Chondrocyte (in vitro differentiated cells): ENCODE results near the gene CCDC3. TPM values are rescaled to one million over a fixed set of nuclear protein-coding genes. Genes with fewer than 3 reads are reported as not detected.

ENCODE experiments used
- DNase-seq: peaks from one replicate; pipeline ENCODE4 v3.0.0; 2021; ENCODE audit warnings: mixed read lengths, low spot score
- H3K27ac Mint-ChIP-seq: one replicate; pipeline ENCODE4 v1.8.0; 2021; ENCODE audit warnings: mild to moderate bottlenecking, moderate library complexity, mixed read lengths; ENCODE audit not compliant: unreplicated experiment
- H3K27me3 Mint-ChIP-seq: 2 replicates; pipeline ENCODE4 v1.8.0; 2021; ENCODE audit warnings: low read depth, mixed read lengths
- H3K36me3 Mint-ChIP-seq: 2 replicates; pipeline ENCODE4 v1.8.0; 2021; ENCODE audit warnings: low read depth, mixed read lengths
- H3K4me1 Mint-ChIP-seq: 2 replicates; pipeline ENCODE4 v1.8.0; 2021; ENCODE audit warnings: low read depth, mild to moderate bottlenecking, mixed read lengths
- H3K4me3 Mint-ChIP-seq: one replicate; pipeline ENCODE4 v1.8.0; 2021; ENCODE audit warnings: mild to moderate bottlenecking, moderate library complexity, mixed read lengths; ENCODE audit not compliant: unreplicated experiment
- H3K9me3 Mint-ChIP-seq: 2 replicates; pipeline ENCODE4 v1.8.0; 2021; ENCODE audit warnings: low read depth, mixed read lengths
- CTCF ChIP-seq: fragments of 200-600 bp; sonication (generic); IDR thresholded peaks from 2 replicates; pipeline ENCODE4 v1.5.0; 2021; ENCODE audit warnings: antibody characterized with exemption, mild to moderate bottlenecking, moderate library complexity
- total RNA-seq: library from RNA; stranded (reverse); gene quantifications from 3 replicates; pipeline ENCODE4 v1.2.1, GENCODE V29; 2021

Gene CCDC3
- total RNA-seq, 1 donor from 2014 or later = 145 TPM

- Mint-ChIP-seq H3K27me3 (no peaks in the 10 kb centered on the region), H3K9me3 (peaks cover 19% of the 10 kb centered on the region), H3K4me3 (no peak overlapping the region), H3K4me1 (peaks cover 35% of the 10 kb centered on the region), H3K36me3 (peaks cover 18% of the 10 kb centered on the region), H3K27ac (no peak overlapping the region)
- TF ChIP-seq CTCF = no peak
- DNase-seq = no peak
Observed at GRCh38 chr10:12966067-12966466, 35.4 kb downstream of the CCDC3 start.

GRCh38 chr10:12965571-12965970, 35.9 kb downstream of the CCDC3 start:
- Mint-ChIP-seq H3K27ac (no peak overlapping the region), H3K36me3 (peaks cover 18% of the 10 kb centered on the region), H3K4me1 (peaks cover 33% of the 10 kb centered on the region), H3K4me3 (no peak overlapping the region), H3K9me3 (peaks cover 19% of the 10 kb centered on the region), H3K27me3 (no peaks in the 10 kb centered on the region)
- TF ChIP-seq CTCF = no peak
- DNase-seq = no peak

- no peak overlapping the region for H3K4me3 Mint-ChIP-seq
- no peak overlapping the region for H3K27ac Mint-ChIP-seq
- DNase-seq = no peak
- peaks cover 7% of the 10 kb centered on the region for H3K9me3 Mint-ChIP-seq
- H3K27me3 Mint-ChIP-seq = no peaks in the 10 kb centered on the region
- no peak for TF ChIP-seq CTCF
- peaks cover 24% of the 10 kb centered on the region for H3K4me1 Mint-ChIP-seq
- peaks cover 14% of the 10 kb centered on the region for H3K36me3 Mint-ChIP-seq
Observed at GRCh38 chr10:12962556-12962955, 39.0 kb downstream of the CCDC3 start.

- TF ChIP-seq CTCF = no peak
- H3K9me3 Mint-ChIP-seq = no peaks in the 10 kb centered on the region
Observed at GRCh38 chr10:12961416-12962205, 39.9 kb downstream of the CCDC3 start.

GRCh38 chr10:12960941-12961340, 40.6 kb downstream of the CCDC3 start:
- no peak for DNase-seq
- no peak overlapping the region for H3K27ac Mint-ChIP-seq
- no peak for TF ChIP-seq CTCF

More at GRCh38 chr10:12961416-12962205, 39.9 kb downstream of the CCDC3 start:
- Mint-ChIP-seq H3K36me3 (peaks cover 6% of the 10 kb centered on the region), H3K4me1 (peaks cover 24% of the 10 kb centered on the region), H3K4me3 (no peak overlapping the region), H3K27me3 (no peaks in the 10 kb centered on the region), H3K27ac (no peak overlapping the region)
- DNase-seq = no peak

More at GRCh38 chr10:12960941-12961340, 40.6 kb downstream of the CCDC3 start:
- Mint-ChIP-seq H3K36me3 (peaks cover 5% of the 10 kb centered on the region), H3K27me3 (no peaks in the 10 kb centered on the region), H3K4me1 (peaks cover 24% of the 10 kb centered on the region), H3K9me3 (no peaks in the 10 kb centered on the region), H3K4me3 (no peak overlapping the region)
